Gastroesophageal sphincter (tissue), 3 donors: ENCODE results near the gene TXNRD1.
"Not testable (repeated sequence)": the region's sequence is repeated elsewhere in the genome, so short reads cannot be mapped to it uniquely, and the experiment has no call there.

ENCODE experiments used
- CTCF ChIP-seq, 4 experiments: fragments of 200-600 bp in 2 of 4; fragments of 450-650 bp in 2 of 4; sonication (generic) in 1 of 4; IDR thresholded peaks; one replicate each; pipeline ENCODE4 v1.5.1; 2017 to 2019; ENCODE audit warnings: antibody characterized with exemption in 4 of 4, mild to moderate bottlenecking in 2 of 4, moderate library complexity in 2 of 4
- EP300 ChIP-seq: sonication (generic); formaldehyde crosslinking; IDR thresholded peaks from one replicate; pipeline ENCODE4 v1.6.1; 2017; ENCODE audit warnings: antibody characterized with exemption, mild to moderate bottlenecking
- POLR2A ChIP-seq, 2 donors: fragments of 450-650 bp; IDR thresholded peaks; one replicate each; pipeline ENCODE4 v1.6.1; 2017; ENCODE audit warnings: antibody characterized with exemption in 2 of 2, mild to moderate bottlenecking in 2 of 2, moderate library complexity in 1 of 2
- POLR2AphosphoS5 ChIP-seq: sonication (generic); formaldehyde crosslinking; IDR thresholded peaks from one replicate; pipeline ENCODE4 v1.6.1; 2017; ENCODE audit warnings: antibody characterized with exemption

GRCh38 chr12:104265436-104265835, 49.9 kb downstream of the TXNRD1 start:
- not testable (repeated sequence) for TF ChIP-seq CTCF (IDR thresholded peaks at IDR 0.05); POLR2A (IDR thresholded peaks at IDR 0.05); POLR2AphosphoS5; EP300
